Stimulated activated CD8-positive, alpha-beta memory T cell treated with anti-CD3 and anti-CD28 coated beads, Interleukin-4, amount 100 ng/mL, for 48 hours (primary cell): Measurements from ENCODE around the gene PLK5.
"Not testable (repeated sequence)": the region's sequence is repeated elsewhere in the genome, so short reads cannot be mapped to it uniquely, and the experiment has no call there.

ENCODE experiments used
- DNase-seq: peaks from one replicate; pipeline ENCODE4 v3.0.0-alpha.2; 2020

PLK5 gene

GRCh38 chr19:1526066-1526778 lies 2.3 kb downstream of the PLK5 start:
- DNase-seq = no peak

DNA sequence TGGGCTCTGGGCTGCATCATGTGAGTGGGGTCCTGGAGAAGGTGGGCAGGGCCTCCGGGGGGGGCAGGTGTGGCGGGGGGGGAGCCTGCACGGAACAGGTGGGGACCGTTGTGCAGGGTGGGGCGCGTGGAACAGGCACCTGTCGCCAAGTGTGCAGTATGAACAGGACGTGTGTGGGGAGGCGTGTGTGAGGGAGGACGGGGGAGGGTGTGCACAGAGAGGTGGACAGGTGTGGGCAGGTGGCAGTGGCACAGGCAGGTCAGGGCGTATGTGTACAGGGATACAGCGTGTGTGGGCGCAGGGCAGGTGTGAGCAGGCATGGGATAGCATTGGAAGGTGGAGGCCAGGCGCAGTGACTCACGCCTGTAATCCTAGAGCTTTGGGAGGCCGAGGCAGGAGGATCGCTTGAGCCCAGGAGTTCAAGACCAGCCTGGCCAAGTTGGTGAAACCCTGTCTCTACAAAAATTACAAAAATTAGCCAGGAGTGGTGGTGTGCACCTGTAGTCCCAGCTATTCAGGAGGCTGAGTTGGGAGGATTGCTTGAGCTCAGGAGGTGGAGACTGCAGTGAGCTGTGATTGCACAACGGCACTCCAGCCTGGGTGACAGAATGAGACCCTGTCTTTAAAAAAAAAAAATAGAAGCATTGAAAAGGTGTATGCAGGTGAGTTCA lies 3.2 kb downstream of the PLK5 start:
- DNase-seq = no peak

GRCh38 chr19:1527650-1528309 lies 3.9 kb downstream of the PLK5 start:
- DNase-seq = no peak

DNA sequence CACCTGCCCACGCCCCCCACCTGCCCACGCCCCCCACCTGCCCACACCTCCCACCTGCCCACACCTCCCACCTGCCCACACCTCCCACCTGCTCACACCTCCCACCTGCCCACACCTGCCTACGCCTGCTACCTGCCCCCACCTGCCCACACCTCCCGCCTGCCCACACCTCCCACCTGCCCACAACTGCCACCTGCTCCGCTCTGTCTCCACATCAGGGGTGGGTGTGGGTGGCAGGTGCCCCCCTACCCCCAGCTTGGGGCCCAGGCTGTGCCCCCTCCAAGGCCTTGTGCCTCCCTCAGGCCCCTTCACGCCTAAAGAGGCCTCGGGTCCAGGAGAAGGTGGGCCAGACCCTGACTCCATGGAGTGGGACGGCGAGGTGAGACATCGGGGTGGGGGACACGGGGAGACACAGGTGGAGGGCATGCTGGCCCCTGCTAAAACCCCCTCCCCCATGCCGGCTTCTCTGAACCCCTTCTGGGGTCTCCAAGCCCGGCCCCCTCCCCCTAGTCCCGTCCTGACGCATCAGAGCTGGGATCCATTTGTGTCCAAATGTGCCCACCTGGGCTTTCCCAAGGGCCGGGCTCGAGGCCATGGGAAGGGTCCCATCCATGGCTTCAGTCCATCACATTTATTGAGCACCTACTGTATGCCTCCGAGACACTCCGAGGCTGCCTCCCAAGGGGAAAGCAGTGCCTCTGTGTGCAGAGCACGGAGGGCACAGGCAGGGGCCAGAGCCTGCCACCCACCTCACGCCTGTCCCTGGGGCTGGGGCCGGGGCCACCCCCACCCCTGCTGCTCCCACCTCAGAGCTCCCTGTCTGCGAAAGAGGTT lies 4.9 kb downstream of the PLK5 start:
- no peak for DNase-seq

GRCh38 chr19:1529430-1529816 lies 5.5 kb downstream of the PLK5 start:
- DNase-seq = no peak

DNA sequence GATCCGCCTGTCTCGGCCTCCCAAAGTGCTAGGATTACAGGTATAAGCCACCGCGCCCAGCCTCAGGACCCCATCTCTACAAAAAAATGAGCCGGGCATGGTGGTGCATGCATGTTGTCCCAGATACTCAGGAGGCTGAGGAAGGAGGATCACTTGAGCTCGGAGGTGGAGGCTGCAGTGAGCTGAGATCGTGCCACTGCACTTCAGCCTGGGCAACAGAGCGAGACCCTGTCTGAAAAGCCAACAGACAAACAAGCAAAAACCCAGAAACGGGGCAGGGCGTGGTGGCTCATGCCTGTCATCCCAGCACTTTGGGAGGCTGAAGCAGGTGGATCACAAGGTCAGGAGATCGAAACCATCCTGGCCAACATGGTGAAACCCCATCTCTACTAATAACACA lies 7.0 kb downstream of the PLK5 start:
- DNase-seq = not testable (repeated sequence)

- DNase-seq = no peak
Observed at GRCh38 chr19:1531587-1531986, 7.7 kb downstream of the PLK5 start.

- no peak for DNase-seq
Observed at GRCh38 chr19:1532003-1532402, 8.1 kb downstream of the PLK5 start.

DNA sequence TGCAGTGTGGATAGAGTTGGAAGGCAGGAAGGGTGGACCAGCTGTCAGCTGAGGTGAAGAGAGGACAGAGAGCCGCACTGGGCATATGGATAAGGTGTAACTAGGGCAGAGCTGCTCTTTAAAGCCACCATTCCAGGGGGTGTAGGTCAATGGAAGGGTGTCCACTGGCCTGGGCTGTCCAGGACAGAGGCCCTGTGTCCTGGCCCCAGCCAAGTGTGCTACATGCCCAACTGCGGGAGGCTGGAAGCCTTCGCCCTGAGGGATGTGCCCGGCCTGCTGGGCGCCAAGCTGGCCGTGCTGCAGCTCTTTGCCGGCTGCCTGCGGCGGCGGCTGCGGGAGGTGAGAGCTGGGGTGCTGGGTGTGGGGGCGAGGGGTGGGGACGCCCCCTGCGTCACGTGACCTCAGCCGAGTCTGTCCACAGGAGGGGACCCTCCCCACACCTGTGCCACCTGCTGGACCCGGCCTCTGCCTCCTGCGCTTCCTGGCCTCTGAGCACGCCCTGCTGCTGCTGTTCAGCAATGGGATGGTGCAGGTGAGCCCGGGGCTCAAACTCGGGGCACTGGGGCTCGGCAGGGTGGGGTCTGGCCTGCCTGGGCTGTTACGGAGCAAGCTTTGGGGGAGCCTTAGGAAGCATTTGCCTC lies 9.8 kb downstream of the PLK5 start:
- DNase-seq = no peak

- DNase-seq = no peak
Observed at GRCh38 chr19:1534972-1535371, 11.1 kb downstream of the PLK5 start.

GRCh38 chr19:1535699-1536098 lies 11.8 kb downstream of the PLK5 start:
- DNase-seq = not testable (repeated sequence)

DNA sequence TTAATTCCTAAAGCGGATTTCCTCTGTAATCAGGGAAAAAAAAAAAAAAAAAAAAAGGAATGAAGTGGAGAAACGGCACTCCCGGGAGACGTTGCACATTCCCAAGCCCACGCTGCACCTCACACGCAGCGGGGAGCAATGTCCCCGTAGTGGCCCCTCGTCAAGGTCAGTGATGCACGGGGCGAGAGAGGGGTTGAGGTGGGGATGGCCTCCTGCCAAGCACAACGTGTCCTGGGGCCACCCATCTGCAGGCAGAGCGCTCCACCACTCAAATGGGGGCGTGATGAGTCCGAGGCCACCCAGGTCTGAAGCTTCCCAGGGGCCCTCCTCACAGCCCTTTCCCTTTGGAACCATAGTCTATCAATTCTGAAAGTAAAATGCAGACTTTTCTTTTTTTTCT lies 15.1 kb downstream of the PLK5 start:
- DNase-seq = no peak

DNA sequence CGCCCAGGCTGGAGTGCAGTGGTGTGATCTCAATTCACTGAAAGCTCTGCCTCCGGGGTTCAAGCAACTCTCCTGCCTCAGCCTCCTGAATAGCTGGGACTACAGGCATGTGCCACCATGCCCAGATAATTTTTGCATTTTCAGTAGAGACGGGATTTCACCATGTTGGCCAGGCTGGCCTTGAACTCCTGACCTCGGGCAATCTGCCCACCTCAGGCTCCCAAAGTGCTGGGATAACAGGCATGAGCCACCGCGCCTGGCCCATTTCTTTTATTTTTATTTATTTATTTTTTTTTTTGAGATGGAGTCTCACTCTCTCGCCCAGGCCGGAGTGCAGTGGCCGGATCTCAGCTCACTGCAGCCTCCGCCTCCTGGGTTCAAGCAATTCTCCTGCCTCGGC lies 15.9 kb downstream of the PLK5 start:
- DNase-seq = not testable (repeated sequence)

DNA sequence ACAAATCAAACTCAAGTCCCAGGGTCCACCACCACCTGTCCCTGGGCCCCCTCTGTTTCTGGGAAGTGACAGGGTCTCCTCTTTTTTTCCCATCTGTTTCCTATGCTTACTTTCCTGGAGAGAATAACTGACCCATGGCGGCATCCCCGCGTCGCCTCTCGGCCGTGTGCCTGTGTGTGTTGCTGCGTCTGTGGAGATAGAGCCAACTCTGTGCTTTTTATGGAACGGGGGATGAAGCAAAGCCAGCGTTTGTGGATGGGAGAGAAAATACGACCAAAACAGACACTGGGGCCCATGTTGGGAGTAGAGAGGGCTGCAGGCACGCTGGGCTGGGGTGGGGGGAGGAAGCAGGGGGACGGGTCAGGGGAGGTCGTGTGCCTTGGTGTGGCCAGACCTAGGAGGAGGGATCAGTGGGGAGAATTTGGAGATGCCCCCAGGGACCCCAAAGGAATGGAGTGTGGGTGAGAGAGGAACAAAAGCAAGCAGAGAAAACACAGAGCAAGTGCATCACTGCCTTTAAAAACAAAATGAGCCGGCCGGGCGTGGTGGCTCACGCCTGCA lies 16.6 kb downstream of the PLK5 start:
- DNase-seq = no peak

- no peak for DNase-seq
Observed at GRCh38 chr19:1549332-1549945, 25.6 kb downstream of the PLK5 start.

GRCh38 chr19:1551068-1552040 lies 27.5 kb downstream of the PLK5 start:
- DNase-seq = no peak

- no peak for DNase-seq
Observed at GRCh38 chr19:1553415-1553814, 29.5 kb downstream of the PLK5 start.

DNA sequence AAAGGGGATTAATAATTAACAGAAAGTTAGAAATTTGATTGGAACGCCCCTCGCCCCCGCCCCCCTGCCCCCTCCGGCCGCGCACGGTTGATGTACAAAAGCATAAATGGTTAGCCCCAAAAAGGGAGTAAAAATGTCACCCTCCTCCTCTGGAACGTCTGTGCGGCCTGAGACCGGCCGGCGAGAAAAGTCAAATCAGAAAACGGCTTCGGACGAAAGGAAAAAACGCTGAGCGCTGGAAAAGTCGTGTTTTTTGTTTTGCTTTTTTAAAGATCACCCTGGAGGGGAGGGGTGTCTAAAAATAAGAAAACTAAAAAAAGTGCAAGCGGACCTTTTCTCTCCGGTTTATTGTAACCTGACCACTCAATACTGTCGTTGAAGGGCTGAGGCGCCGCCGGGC lies 31.1 kb downstream of the PLK5 start:
- DNase-seq = no peak

- DNase-seq = no peak
Observed at GRCh38 chr19:1555487-1556389, 31.9 kb downstream of the PLK5 start.
